Measurements from ENCODE around the gene AHRR. TPM values are rescaled to one million over a fixed set of nuclear protein-coding genes. Genes with fewer than 3 reads are reported as not detected.

AHRR gene
- total RNA-seq, 1 donor from 2014 or later = 1.4 TPM

- Histone ChIP-seq H3K27ac (replicated peaks) (no peak overlapping the region), H3K27me3 (ENCODE audit: low read depth) (peaks cover 25% of the 10 kb centered on the region), H3K4me1 (peaks cover 27% of the 10 kb centered on the region), H3K9me3 (replicated peaks) (no peaks in the 10 kb centered on the region), H3K4me3 (peak overlapping the region; percentile 65), H3K36me3 (no peaks in the 10 kb centered on the region)
- DNase-seq = peak; percentile 45
- intact Hi-C loops (cut with micrococcal nuclease) = no loop called here
- no peak for TF ChIP-seq CTCF (IDR thresholded peaks at IDR 0.05; ENCODE audit: borderline replicate concordance)
Measured at GRCh38 chr5:373710-374602, 52.4 kb downstream of the AHRR start.

GRCh38 chr5:374631-375335, 53.3 kb downstream of the AHRR start:
- no peak overlapping the region for H3K27ac ChIP-seq (replicated peaks)
- DNase-seq = no peak
- peaks cover 25% of the 10 kb centered on the region for H3K27me3 ChIP-seq (ENCODE audit: low read depth)
- no peaks in the 10 kb centered on the region for H3K36me3 ChIP-seq
- H3K4me1 ChIP-seq = peaks cover 27% of the 10 kb centered on the region
- intact Hi-C loops (cut with micrococcal nuclease) = no loop called here
- no peak for TF ChIP-seq CTCF (IDR thresholded peaks at IDR 0.05; ENCODE audit: borderline replicate concordance)
- no peak overlapping the region for H3K4me3 ChIP-seq
- H3K9me3 ChIP-seq (replicated peaks) = peaks cover under 1% of the 10 kb centered on the region

- Histone ChIP-seq H3K9me3 (replicated peaks) (peaks cover 7% of the 10 kb centered on the region), H3K36me3 (no peaks in the 10 kb centered on the region), H3K27ac (replicated peaks) (no peak overlapping the region), H3K4me1 (peaks cover 27% of the 10 kb centered on the region), H3K27me3 (ENCODE audit: low read depth) (peaks cover 25% of the 10 kb centered on the region), H3K4me3 (no peak overlapping the region)
- intact Hi-C loops (cut with micrococcal nuclease) = no loop called here
- TF ChIP-seq CTCF (IDR thresholded peaks at IDR 0.05; ENCODE audit: borderline replicate concordance) = no peak
- no peak for DNase-seq
Measured at GRCh38 chr5:375336-375920, 53.9 kb downstream of the AHRR start.

GRCh38 chr5:375921-376798, 54.6 kb downstream of the AHRR start:
- TF ChIP-seq CTCF (IDR thresholded peaks at IDR 0.05; ENCODE audit: borderline replicate concordance) = no peak
- Histone ChIP-seq H3K27ac (replicated peaks) (no peak overlapping the region), H3K4me3 (no peak overlapping the region), H3K9me3 (replicated peaks) (peaks cover 15% of the 10 kb centered on the region), H3K36me3 (no peaks in the 10 kb centered on the region), H3K4me1 (peaks cover 27% of the 10 kb centered on the region), H3K27me3 (ENCODE audit: low read depth) (peaks cover 25% of the 10 kb centered on the region)
- no peak for DNase-seq
- intact Hi-C loops (cut with micrococcal nuclease) = no loop called here
